AG20443 (cell line): ENCODE results near the gene TNFAIP2.
"Not testable (repeated sequence)": the region's sequence is repeated elsewhere in the genome, so short reads cannot be mapped to it uniquely, and the experiment has no call there.

Experiments
- DNase-seq: peaks from one replicate; pipeline ENCODE4 v3.0.0; 2012; ENCODE audit warnings: low spot score, mixed read lengths

Gene TNFAIP2

DNA sequence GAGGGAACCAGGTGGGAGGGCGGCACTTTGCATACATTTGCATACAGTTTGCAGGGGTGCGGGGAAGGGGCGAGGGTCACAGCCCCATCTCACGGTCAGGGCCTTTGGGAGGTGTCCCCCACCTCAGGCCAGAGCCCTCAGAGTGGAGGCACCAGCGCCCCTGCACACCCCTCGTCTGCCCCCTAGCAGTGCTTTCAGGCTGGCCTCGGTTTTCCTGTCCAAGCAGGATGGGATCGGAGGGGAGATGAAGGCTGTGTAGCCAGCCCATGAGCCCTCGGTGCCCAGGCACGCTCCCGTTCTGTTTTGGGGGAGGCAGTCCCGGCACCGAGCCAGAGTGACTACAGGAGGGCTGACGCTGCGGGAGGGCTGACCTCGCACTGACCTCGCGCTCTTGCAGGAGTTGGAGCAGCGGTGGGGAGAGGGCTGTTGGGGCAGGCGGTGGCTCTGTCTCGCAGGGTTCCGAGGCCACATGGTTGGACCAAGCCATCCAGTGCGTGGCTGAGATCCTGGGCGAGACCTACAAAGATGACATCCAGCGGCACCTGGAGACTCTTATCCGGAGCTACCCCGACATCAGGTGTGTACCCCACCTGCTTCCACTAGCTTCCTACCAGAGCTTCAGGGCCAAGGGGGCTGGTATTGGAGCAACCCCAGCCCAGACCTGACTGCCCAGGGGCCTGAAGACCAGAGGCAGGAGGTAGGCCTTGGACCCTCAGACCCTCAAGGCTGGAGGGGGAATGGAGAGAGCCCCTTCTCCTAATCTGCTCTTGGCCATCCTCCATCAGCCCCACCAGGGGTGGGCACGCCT lies 15.1 kb upstream of the TNFAIP2 start:
- DNase-seq, result no peak

DNA sequence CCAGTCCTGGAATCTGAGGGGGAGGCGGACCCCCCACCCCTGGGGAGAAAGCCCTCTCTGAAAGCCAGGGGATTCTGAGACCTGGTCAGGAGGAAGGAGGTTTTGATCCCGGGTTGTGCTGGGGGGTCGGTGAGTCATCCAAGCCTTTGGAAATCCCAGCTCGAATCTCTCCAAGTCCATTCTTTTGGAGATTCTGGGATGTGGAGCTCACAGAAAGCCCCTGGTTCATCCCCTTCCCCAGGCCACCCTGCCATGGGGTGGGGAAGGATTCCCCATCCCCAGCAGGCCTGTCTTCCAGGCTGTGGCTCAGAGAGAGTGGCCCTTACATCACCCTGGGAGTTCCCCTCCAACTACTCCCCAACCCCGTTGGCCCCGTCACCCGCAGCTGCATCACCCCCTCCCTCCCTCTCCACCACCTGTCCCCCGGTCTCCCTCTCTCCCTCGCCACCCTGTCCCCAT lies 14.5 kb upstream of the TNFAIP2 start:
- peak; percentile 65 for DNase-seq

DNA sequence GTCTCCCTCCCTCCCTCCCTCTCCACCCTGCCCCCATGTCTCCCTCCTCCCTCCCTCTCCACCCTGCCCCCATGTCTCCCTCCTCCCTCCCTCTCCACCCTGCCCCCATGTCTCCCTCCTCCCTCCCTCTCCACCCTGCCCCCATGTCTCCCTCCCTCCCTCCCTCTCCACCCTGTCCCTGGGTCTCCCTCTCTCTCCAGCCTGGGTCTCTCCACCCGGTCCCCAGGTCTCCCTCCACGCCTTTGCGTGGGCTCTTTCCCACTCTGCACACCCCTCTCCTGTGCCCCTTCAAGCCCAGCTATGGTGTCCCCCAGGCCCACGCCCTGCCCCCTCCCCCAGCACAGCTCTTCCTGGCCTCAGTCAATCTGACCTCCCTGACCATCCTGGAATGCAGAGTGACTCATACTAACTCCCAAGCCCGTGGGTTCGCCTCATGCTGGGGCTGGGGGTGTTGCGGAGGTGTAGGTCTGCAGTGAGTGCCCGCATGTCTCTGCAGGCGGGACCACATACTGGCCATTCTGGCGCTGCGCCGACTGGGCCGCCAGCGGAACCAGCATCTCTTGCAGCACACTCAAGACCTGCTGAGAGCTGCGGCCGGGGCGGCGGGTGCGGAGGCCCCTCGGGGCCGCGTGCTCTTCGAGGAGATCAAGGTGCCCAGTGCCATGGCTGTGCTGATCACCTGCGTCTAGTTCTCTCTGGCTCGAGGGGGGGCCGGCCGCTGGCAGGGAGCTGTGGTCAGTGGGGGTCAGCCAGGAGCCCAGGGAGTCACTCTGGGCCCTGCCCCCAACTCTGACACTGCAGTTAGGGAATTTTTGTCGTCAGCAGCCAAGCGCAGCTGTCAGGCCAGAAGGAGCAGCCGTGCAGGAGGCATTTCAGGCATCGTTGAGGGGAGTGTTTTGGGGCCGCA lies 13.5 kb upstream of the TNFAIP2 start:
- peak; percentile 84 for DNase-seq

GRCh38 chr14:103110681-103111231 lies 12.5 kb upstream of the TNFAIP2 start:
- peak; percentile 47 for DNase-seq

- DNase-seq, result no peak
Measured at GRCh38 chr14:103111232-103111868, 11.9 kb upstream of the TNFAIP2 start.

GRCh38 chr14:103112400-103113243 lies 10.6 kb upstream of the TNFAIP2 start:
- DNase-seq, result no peak

- DNase-seq, result no peak
Measured at GRCh38 chr14:103113303-103113702, 10.0 kb upstream of the TNFAIP2 start.

- no peak for DNase-seq
Measured at GRCh38 chr14:103113774-103114173, 9.5 kb upstream of the TNFAIP2 start.

DNA sequence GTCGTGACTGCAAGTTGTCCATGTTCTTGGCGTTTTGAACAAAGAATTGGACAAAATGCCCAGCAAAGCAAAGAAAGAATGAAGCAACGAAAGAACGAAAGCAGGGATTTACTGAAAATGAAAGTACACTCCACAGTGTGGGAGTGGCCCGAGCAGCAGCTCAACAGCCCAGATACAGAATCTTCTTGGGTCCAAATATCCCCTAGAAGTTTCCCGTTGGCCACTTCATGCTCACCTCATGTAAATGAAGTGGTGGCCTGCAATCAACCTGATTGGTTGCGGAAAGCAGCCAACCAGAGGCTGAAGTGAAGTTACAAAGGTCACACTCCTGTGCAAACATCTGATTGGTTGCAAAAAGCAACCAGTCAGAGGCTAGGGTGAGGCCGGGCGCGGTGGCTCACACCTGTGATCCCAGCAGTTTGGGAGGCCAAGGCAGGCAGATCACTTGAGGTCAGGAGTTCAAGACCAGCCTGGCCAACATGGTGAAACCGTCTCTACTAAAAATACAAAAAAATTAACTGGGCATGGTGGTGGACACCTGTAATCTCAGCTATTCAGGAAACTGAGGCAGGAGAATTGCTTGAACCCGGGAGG lies 8.1 kb upstream of the TNFAIP2 start:
- DNase-seq, result not testable (repeated sequence)

DNA sequence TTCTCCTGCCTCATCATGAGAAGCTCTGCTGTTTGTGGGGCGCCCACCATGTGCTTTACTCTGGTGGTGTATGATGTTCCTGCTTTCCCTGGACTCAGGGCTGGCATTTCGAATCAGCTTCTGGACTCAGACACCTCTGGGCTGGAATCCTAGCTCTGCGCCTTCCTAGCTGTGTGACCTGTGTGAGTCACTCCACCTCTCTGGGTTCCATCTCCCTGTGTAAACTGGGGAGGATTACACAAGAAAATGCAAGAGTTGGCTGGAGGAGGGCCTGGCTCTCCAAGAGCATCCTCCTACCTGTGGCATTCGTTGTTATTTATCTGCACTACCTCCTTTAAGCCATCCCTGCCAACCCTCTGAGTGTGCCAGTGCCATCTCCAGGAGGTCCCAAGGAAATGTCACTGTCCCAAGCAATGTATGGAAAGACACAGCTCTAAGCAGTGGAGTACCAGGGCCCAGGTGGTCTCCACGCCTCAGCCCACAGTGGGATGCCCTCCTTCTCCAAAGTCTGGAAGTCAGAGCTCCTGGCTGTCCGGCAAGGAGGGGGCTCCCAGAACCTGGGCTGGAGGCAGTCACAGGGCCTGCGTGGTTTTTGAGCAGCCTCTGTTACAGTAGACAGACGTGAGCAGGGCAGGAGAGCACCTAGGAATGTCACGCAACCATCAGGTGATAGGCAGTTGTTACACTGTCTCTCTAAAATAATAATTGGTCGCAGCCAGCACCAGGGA lies 7.3 kb upstream of the TNFAIP2 start:
- no peak for DNase-seq

DNA sequence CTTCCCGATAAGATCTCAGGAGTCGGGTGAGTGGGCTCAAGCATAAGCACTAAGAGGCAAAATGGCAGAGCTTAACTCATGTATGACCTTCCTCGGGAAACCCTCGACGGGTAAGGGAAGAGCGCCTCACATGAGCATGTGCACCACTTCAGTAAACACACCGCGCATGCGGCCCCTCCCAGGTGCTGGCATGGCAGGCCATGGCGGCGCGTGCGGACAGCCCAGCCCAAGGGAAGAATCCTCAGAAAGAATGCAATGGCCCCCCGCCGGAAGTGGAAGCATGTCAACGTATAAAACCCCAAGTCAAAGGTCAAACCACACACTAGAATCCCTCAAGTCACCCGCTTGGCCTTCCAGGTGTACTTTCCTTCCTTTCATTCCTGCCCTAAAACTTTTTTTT lies 6.6 kb upstream of the TNFAIP2 start:
- DNase-seq, result no peak

DNA sequence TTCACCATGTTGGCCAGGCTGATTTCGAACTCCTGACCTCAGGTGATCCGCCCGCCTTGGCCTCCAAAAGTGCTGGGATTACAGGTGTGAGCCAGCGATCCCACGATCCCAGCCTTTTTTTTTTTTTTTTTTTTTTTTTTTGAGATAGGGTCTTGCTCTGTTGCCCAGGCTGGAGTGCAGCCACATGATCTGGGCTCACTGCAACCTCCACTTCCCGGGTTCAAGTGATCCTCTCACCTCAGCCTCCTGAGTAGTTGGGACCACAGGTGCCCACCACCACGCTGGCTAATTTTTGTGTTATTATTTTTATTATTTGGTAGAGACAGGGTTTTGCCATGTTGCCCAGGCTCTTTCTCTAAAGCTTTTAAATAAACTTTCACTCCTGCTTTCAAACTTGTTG lies 5.8 kb upstream of the TNFAIP2 start:
- not testable (repeated sequence) for DNase-seq

DNA sequence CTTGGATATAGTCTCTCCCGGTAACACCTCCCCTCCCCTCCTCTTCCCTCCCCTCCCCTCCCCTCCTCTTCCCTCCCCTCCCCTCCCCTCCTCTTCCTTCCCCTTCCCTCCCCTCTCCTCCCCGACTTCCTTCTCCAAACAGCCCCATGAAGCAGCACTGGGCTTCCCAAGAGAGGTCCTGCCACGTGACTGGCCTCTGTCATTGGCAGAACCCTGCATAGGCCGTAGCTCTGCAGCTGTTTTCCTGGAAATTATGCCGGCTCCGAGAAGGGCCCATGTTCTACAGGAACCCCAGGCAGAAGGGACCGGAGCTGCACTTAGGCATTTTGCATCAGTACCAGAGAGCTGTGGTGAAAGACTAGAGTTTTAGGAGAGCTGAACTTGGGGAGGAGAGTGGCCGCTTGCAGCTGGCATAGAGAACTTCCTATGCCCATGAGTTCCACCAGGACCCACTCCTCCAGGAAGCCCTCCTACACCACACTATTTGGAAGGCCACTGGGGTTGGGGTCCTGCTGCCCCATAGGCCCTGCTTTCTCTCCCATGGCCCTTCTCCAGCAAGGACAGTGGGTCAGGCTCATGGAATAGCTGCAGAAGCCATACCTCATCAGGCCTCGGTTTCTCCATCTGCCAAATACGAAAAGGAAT lies 5.1 kb upstream of the TNFAIP2 start:
- peak; percentile 48 for DNase-seq

GRCh38 chr14:103118663-103119404 lies 4.4 kb upstream of the TNFAIP2 start:
- DNase-seq, result no peak

GRCh38 chr14:103119527-103119926 lies 3.7 kb upstream of the TNFAIP2 start:
- DNase-seq, result not testable (repeated sequence)

- no peak for DNase-seq
Measured at GRCh38 chr14:103121121-103121845, 2.0 kb upstream of the TNFAIP2 start.

DNA sequence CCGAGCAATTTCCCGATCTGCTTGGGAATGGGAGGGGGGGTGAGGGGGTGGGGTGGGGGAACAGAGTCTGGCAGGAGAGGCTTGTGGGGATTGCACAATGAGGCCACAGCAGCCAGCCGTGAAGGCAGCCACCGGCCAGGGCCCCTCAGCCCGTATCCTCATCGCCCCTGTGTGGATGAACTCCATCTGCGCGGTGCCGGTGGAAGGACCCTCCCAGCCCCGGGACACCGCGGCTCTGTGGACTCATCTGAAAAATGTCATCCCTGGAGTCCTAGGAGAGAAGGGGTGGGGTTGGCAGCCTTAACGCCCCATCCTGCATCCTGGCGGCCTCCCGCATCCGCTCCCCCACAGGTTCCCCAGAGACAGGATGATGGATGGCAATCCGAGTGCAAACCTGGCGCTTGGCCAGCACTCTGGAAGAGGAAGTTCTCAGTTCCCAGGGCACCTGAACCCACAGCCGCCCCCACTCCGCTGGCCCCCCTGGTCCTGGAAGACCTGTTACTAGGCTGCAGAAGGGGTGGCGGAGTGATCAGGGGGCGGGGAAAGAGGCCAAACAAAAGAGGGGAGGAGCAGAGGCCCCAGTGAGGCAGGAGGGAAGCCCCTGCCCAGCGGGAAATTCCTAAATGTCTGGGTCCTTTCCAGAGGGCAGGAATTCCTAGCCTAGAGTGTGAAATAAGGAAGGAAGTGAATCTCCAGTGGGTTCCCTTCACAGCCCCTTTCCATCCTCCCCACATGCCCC lies 1.2 kb upstream of the TNFAIP2 start:
- DNase-seq, result peak; percentile 65

GRCh38 chr14:103122585-103122946 lies 695 bp upstream of the TNFAIP2 start:
- DNase-seq, result no peak
